ENCODE data around the gene KRT76.

- TF ChIP-seq TAF1 (IDR thresholded peaks at IDR 0.05; ENCODE audit: low read depth) (no peak), REST (IDR thresholded peaks at IDR 0.05; ENCODE audit: low read depth) (no peak), EP300 (IDR thresholded peaks at IDR 0.05; ENCODE audit: borderline replicate concordance) (no peak), CEBPB (IDR thresholded peaks at IDR 0.05) (no peak), EGR1 (IDR thresholded peaks at IDR 0.05) (no peak), MAX (IDR thresholded peaks at IDR 0.05) (no peak)
Measured at GRCh38 chr12:52806169-52806811, 29.1 kb upstream of the KRT76 start.
